Measurements from ENCODE around the gene OLAH.

OLAH gene

DNA sequence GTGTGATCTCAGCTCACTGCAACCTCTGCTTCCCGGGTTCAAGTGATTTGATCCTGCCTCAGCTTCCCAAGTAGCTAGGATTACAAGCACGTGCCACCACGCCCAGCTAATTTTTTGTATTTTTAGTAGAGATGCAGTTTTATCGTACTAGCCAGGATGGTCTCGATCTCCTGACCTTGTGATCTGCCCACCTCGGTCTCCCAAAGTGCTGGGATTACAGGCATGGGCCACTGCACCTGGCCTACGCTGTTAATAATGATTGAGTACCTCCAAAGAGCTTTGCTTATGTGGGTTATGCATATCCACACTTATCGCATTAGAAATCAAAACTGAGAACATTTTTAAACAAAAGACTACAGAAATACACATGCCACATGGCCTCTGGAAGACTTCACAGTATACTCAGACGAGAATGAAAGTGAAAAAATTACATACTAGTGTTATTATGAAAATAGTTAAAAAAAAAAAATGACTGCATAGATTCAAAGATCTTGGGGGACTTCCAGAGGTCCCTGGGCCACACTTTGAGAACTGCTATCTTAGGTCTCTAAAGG lies 78.8 kb downstream of the OLAH start:
- ChIA-PET CTCF (interaction anchor here (0.6 to 1.0 kb wide), 2 partner anchors 17 to 21 kb away, joined by 3 to 4 read pairs; no protein-coding TSS in a partner anchor), POLR2A (no interaction called here)
- no peak for TF ChIP-seq KLF7 (tag by site-specific recombination; IDR thresholded peaks at IDR 0.05; ENCODE audit: borderline replicate concordance)
- TF ChIP-seq, protein P1, sequence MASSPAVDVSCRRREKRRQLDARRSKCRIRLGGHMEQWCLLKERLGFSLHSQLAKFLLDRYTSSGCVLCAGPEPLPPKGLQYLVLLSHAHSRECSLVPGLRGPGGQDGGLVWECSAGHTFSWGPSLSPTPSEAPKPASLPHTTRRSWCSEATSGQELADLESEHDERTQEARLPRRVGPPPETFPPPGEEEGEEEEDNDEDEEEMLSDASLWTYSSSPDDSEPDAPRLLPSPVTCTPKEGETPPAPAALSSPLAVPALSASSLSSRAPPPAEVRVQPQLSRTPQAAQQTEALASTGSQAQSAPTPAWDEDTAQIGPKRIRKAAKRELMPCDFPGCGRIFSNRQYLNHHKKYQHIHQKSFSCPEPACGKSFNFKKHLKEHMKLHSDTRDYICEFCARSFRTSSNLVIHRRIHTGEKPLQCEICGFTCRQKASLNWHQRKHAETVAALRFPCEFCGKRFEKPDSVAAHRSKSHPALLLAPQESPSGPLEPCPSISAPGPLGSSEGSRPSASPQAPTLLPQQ (tag by site-specific recombination; IDR thresholded peaks at IDR 0.05), result no peak
- TF ChIP-seq, protein P2, sequence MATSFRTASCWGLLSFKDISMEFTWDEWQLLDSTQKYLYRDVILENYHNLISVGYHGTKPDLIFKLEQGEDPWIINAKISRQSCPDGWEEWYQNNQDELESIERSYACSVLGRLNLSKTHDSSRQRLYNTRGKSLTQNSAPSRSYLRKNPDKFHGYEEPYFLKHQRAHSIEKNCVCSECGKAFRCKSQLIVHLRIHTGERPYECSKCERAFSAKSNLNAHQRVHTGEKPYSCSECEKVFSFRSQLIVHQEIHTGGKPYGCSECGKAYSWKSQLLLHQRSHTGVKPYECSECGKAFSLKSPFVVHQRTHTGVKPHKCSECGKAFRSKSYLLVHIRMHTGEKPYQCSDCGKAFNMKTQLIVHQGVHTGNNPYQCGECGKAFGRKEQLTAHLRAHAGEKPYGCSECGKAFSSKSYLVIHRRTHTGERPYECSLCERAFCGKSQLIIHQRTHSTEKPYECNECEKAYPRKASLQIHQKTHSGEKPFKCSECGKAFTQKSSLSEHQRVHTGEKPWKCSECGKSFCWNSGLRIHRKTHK (tag by site-specific recombination; IDR thresholded peaks at IDR 0.05), result no peak
- TF ChIP-seq BCL11B (tag by site-specific recombination; IDR thresholded peaks at IDR 0.05; ENCODE audit: low read depth), result no peak
- no peak for TF ChIP-seq ZNF132 (tag by site-specific recombination; IDR thresholded peaks at IDR 0.05; ENCODE audit: borderline replicate concordance)
- no peak for TF ChIP-seq ZNF544 (tag by site-specific recombination; IDR thresholded peaks at IDR 0.05)
- TF ChIP-seq ZEB2 (tag by site-specific recombination; IDR thresholded peaks at IDR 0.05), result no peak
- TF ChIP-seq, protein P3, sequence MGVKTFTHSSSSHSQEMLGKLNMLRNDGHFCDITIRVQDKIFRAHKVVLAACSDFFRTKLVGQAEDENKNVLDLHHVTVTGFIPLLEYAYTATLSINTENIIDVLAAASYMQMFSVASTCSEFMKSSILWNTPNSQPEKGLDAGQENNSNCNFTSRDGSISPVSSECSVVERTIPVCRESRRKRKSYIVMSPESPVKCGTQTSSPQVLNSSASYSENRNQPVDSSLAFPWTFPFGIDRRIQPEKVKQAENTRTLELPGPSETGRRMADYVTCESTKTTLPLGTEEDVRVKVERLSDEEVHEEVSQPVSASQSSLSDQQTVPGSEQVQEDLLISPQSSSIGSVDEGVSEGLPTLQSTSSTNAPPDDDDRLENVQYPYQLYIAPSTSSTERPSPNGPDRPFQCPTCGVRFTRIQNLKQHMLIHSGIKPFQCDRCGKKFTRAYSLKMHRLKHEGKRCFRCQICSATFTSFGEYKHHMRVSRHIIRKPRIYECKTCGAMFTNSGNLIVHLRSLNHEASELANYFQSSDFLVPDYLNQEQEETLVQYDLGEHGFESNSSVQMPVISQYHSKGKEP (tag by site-specific recombination; IDR thresholded peaks at IDR 0.05), result no peak
- TF ChIP-seq, protein P4, sequence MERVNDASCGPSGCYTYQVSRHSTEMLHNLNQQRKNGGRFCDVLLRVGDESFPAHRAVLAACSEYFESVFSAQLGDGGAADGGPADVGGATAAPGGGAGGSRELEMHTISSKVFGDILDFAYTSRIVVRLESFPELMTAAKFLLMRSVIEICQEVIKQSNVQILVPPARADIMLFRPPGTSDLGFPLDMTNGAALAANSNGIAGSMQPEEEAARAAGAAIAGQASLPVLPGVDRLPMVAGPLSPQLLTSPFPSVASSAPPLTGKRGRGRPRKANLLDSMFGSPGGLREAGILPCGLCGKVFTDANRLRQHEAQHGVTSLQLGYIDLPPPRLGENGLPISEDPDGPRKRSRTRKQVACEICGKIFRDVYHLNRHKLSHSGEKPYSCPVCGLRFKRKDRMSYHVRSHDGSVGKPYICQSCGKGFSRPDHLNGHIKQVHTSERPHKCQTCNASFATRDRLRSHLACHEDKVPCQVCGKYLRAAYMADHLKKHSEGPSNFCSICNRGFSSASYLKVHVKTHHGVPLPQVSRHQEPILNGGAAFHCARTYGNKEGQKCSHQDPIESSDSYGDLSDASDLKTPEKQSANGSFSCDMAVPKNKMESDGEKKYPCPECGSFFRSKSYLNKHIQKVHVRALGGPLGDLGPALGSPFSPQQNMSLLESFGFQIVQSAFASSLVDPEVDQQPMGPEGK (tag by site-specific recombination; IDR thresholded peaks at IDR 0.05), result no peak
- no peak for TF ChIP-seq GLIS1 (tag by site-specific recombination; IDR thresholded peaks at IDR 0.05)
- TF ChIP-seq ZNF350 (tag by site-specific recombination; IDR thresholded peaks at IDR 0.05), result no peak
- TF ChIP-seq, protein P5, sequence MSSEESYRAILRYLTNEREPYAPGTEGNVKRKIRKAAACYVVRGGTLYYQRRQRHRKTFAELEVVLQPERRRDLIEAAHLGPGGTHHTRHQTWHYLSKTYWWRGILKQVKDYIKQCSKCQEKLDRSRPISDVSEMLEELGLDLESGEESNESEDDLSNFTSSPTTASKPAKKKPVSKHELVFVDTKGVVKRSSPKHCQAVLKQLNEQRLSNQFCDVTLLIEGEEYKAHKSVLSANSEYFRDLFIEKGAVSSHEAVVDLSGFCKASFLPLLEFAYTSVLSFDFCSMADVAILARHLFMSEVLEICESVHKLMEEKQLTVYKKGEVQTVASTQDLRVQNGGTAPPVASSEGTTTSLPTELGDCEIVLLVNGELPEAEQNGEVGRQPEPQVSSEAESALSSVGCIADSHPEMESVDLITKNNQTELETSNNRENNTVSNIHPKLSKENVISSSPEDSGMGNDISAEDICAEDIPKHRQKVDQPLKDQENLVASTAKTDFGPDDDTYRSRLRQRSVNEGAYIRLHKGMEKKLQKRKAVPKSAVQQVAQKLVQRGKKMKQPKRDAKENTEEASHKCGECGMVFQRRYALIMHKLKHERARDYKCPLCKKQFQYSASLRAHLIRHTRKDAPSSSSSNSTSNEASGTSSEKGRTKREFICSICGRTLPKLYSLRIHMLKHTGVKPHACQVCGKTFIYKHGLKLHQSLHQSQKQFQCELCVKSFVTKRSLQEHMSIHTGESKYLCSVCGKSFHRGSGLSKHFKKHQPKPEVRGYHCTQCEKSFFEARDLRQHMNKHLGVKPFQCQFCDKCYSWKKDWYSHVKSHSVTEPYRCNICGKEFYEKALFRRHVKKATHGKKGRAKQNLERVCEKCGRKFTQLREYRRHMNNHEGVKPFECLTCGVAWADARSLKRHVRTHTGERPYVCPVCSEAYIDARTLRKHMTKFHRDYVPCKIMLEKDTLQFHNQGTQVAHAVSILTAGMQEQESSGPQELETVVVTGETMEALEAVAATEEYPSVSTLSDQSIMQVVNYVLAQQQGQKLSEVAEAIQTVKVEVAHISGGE (tag by site-specific recombination; conservative IDR thresholded peaks at IDR 0.05; ENCODE audit: low read depth), result no peak
- TF ChIP-seq KLF1 (tag by site-specific recombination; IDR thresholded peaks at IDR 0.05), result no peak
- TF ChIP-seq, protein P6, sequence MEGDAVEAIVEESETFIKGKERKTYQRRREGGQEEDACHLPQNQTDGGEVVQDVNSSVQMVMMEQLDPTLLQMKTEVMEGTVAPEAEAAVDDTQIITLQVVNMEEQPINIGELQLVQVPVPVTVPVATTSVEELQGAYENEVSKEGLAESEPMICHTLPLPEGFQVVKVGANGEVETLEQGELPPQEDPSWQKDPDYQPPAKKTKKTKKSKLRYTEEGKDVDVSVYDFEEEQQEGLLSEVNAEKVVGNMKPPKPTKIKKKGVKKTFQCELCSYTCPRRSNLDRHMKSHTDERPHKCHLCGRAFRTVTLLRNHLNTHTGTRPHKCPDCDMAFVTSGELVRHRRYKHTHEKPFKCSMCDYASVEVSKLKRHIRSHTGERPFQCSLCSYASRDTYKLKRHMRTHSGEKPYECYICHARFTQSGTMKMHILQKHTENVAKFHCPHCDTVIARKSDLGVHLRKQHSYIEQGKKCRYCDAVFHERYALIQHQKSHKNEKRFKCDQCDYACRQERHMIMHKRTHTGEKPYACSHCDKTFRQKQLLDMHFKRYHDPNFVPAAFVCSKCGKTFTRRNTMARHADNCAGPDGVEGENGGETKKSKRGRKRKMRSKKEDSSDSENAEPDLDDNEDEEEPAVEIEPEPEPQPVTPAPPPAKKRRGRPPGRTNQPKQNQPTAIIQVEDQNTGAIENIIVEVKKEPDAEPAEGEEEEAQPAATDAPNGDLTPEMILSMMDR (tag by site-specific recombination; IDR thresholded peaks at IDR 0.05), result no peak
- TF ChIP-seq, protein P7, sequence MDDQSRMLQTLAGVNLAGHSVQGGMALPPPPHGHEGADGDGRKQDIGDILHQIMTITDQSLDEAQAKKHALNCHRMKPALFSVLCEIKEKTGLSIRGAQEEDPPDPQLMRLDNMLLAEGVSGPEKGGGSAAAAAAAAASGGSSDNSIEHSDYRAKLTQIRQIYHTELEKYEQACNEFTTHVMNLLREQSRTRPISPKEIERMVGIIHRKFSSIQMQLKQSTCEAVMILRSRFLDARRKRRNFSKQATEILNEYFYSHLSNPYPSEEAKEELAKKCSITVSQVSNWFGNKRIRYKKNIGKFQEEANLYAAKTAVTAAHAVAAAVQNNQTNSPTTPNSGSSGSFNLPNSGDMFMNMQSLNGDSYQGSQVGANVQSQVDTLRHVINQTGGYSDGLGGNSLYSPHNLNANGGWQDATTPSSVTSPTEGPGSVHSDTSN (CRISPR knock-in tag; IDR thresholded peaks at IDR 0.05), result no peak
- no peak for TF ChIP-seq HOXC10 (CRISPR knock-in tag; IDR thresholded peaks at IDR 0.05)
- TF ChIP-seq PRDM1 (tag by site-specific recombination; IDR thresholded peaks at IDR 0.05), result no peak
- TF ChIP-seq ZNF416 (tag by site-specific recombination; IDR thresholded peaks at IDR 0.05), result no peak
- TF ChIP-seq, protein P8, sequence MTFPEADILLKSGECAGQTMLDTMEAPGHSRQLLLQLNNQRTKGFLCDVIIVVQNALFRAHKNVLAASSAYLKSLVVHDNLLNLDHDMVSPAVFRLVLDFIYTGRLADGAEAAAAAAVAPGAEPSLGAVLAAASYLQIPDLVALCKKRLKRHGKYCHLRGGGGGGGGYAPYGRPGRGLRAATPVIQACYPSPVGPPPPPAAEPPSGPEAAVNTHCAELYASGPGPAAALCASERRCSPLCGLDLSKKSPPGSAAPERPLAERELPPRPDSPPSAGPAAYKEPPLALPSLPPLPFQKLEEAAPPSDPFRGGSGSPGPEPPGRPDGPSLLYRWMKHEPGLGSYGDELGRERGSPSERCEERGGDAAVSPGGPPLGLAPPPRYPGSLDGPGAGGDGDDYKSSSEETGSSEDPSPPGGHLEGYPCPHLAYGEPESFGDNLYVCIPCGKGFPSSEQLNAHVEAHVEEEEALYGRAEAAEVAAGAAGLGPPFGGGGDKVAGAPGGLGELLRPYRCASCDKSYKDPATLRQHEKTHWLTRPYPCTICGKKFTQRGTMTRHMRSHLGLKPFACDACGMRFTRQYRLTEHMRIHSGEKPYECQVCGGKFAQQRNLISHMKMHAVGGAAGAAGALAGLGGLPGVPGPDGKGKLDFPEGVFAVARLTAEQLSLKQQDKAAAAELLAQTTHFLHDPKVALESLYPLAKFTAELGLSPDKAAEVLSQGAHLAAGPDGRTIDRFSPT (tag by site-specific recombination; IDR thresholded peaks at IDR 0.05), result no peak
- TF ChIP-seq GLI2 (tag by site-specific recombination; IDR thresholded peaks at IDR 0.05; ENCODE audit: borderline replicate concordance, low read depth), result no peak

More for the DNA sequence above, 78.8 kb downstream of the OLAH start:
- Histone ChIP-seq H3K9me3 (ENCODE audit: control insufficient read depth, insufficient read depth, low read depth, low read length) (no peaks in the 10 kb centered on the region), H3K36me3 (ENCODE audit: control insufficient read depth in 2 of 2, insufficient read depth in 1 of 2, low read length in 2 of 2) (peaks cover 8 to 68% of the 10 kb centered on the region in 2 experiments; a peak in 2 of 3 replicates), H3K4me3 (ENCODE audit: low read depth, low read length) (no peak overlapping the region), H3K27ac (ENCODE audit: extremely low read depth, low read depth, low read length) (no peak overlapping the region), H3K4me1 (ENCODE audit: control insufficient read depth, insufficient read depth, low read length) (no peaks in the 10 kb centered on the region)
